ENCODE results near the gene LARP1B. TPM values are rescaled to one million over a fixed set of nuclear protein-coding genes. Genes with fewer than 3 reads are reported as not detected.
"Not testable (repeated sequence)": the region's sequence is repeated elsewhere in the genome, so short reads cannot be mapped to it uniquely, and the experiment has no call there.

LARP1B gene
- total RNA-seq, 2 experiments from 2014 or later: 16.5 to 21.0 TPM

DNA sequence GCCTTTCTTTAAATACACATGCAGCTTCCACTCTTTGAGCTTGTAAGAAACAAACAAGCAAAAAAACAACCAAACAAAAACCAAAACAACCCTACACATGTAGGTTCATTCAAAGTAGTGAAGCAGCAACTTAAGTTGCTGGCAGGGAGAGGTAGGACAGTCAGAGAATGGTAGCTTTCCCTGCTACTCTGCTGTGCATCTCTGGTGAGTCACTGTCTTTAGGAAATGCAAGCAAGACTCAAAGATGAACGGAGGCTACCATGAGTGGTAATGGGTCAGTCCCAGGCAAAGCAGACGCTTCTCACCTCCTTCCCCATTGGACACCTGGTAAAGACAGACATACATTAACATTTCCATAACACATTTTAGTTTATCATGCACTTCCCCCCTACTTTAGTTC lies 183.3 kb downstream of the LARP1B start:
- H3K36me3 ChIP-seq (ENCODE audit: insufficient read depth, low read length): no peaks in the 10 kb centered on the region
- TF ChIP-seq, protein P1, sequence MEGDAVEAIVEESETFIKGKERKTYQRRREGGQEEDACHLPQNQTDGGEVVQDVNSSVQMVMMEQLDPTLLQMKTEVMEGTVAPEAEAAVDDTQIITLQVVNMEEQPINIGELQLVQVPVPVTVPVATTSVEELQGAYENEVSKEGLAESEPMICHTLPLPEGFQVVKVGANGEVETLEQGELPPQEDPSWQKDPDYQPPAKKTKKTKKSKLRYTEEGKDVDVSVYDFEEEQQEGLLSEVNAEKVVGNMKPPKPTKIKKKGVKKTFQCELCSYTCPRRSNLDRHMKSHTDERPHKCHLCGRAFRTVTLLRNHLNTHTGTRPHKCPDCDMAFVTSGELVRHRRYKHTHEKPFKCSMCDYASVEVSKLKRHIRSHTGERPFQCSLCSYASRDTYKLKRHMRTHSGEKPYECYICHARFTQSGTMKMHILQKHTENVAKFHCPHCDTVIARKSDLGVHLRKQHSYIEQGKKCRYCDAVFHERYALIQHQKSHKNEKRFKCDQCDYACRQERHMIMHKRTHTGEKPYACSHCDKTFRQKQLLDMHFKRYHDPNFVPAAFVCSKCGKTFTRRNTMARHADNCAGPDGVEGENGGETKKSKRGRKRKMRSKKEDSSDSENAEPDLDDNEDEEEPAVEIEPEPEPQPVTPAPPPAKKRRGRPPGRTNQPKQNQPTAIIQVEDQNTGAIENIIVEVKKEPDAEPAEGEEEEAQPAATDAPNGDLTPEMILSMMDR (conservative IDR thresholded peaks at IDR 0.05; ENCODE audit: low read length): no peak
- no peak for TF ChIP-seq EZH2phosphoT487 (IDR thresholded peaks at IDR 0.05; ENCODE audit: borderline replicate concordance, low read depth, low read length)
- no peaks in the 10 kb centered on the region for H3K4me1 ChIP-seq (ENCODE audit: insufficient read depth, low read length, poor library complexity, severe bottlenecking)
- H3K4me2 ChIP-seq (ENCODE audit: low read length): no peak overlapping the region
- no peak overlapping the region for H2AFZ ChIP-seq (ENCODE audit: low read length)
- intact Hi-C loops (cut with micrococcal nuclease; ENCODE audit: unreplicated experiment): no loop called here
- no peak overlapping the region for H3K27ac ChIP-seq (ENCODE audit: low read depth, low read length, poor library complexity, severe bottlenecking)
- BruUV-seq (replicated peaks): no TSS peak
- H3K79me2 ChIP-seq (ENCODE audit: insufficient read depth, low read depth, low read length): no peaks in the 10 kb centered on the region
- peaks cover 15% of the 10 kb centered on the region for H3K9me3 ChIP-seq (ENCODE audit: low read length)
- ChIA-PET POLR2A (no interaction called here), CTCF (ENCODE audit: unreplicated experiment) (no interaction called here)
- H3K9me2 ChIP-seq (ENCODE audit: insufficient read depth, low read length): no peaks in the 10 kb centered on the region
- no peak overlapping the region for H3K4me3 ChIP-seq (ENCODE audit: low read depth, low read length, poor library complexity, severe bottlenecking)
- no peak for DNase-seq (ENCODE audit: low spot score)
- no peaks in the 10 kb centered on the region for H4K20me1 ChIP-seq (ENCODE audit: insufficient read depth, low read length)

DNA sequence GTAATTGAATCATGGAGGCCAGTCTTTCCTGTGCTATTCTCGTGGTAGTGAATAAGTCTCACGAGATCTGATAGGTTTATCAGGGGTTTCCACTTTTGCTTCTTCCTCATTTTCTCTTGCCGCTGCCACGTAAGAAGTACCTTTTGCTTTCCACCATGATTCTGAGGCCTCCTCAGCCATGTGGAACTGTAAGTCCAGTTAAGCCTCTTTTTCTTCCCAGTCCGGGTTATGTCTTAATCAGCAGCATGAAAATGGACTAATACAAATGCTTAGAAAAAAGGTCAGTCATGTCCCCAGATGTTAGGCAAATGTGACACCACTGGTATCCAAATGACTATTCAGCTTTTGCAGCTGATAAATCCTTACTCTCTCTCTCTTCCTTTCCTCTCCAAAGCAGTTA lies 184.3 kb downstream of the LARP1B start:
- H3K4me1 ChIP-seq (ENCODE audit: insufficient read depth, low read length, poor library complexity, severe bottlenecking); BruUV-seq (replicated peaks); H3K36me3 ChIP-seq (ENCODE audit: insufficient read depth, low read length); CTCF ChIA-PET (ENCODE audit: unreplicated experiment); H4K20me1 ChIP-seq (ENCODE audit: insufficient read depth, low read length); H3K27ac ChIP-seq (ENCODE audit: low read depth, low read length, poor library complexity, severe bottlenecking); DNase-seq (ENCODE audit: low spot score); H3K79me2 ChIP-seq (ENCODE audit: insufficient read depth, low read depth, low read length); H2AFZ ChIP-seq (ENCODE audit: low read length); H3K4me2 ChIP-seq (ENCODE audit: low read length); H3K4me3 ChIP-seq (ENCODE audit: low read depth, low read length, poor library complexity, severe bottlenecking); intact Hi-C loops (cut with micrococcal nuclease; ENCODE audit: unreplicated experiment); H3K9me2 ChIP-seq (ENCODE audit: insufficient read depth, low read length): not testable (repeated sequence)
- peaks cover 19% of the 10 kb centered on the region for H3K9me3 ChIP-seq (ENCODE audit: low read length)
- POLR2A ChIA-PET: interaction anchor here (1.0 kb wide), 1 partner anchor 14 kb away, joined by 5 read pairs; no protein-coding TSS in a partner anchor

DNA sequence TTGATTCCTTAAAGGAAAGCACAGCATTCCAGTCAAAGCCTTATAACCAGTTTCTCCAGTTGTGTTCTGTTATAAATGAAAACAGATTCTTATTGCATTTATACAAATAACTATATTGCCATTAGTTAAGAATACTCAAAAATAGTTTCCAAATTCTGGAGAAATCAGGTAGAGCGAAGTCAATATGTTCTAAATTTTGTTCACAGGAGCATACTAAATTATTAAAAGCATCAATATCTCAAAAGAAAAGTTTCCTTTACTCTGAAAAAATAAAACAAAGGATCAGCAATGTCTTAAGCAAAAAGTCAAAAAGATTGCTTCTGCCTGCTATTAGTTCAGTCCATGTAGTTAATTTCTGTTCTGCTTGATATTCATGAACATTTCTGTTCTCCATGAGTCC lies 186.8 kb downstream of the LARP1B start:
- TF ChIP-seq EZH2phosphoT487 (IDR thresholded peaks at IDR 0.05; ENCODE audit: borderline replicate concordance, low read depth, low read length): no peak
- TF ChIP-seq, protein P1 (conservative IDR thresholded peaks at IDR 0.05; ENCODE audit: low read length): no peak
- Histone ChIP-seq H3K36me3 (ENCODE audit: insufficient read depth, low read length) (no peaks in the 10 kb centered on the region), H3K4me1 (ENCODE audit: insufficient read depth, low read length, poor library complexity, severe bottlenecking) (no peaks in the 10 kb centered on the region), H3K9me3 (ENCODE audit: low read length) (peaks cover 22% of the 10 kb centered on the region), H4K20me1 (ENCODE audit: insufficient read depth, low read length) (no peaks in the 10 kb centered on the region), H3K4me2 (ENCODE audit: low read length) (no peak overlapping the region), H3K4me3 (ENCODE audit: low read depth, low read length, poor library complexity, severe bottlenecking) (no peak overlapping the region), H3K79me2 (ENCODE audit: insufficient read depth, low read depth, low read length) (no peaks in the 10 kb centered on the region), H3K27ac (ENCODE audit: low read depth, low read length, poor library complexity, severe bottlenecking) (no peak overlapping the region), H2AFZ (ENCODE audit: low read length) (no peak overlapping the region), H3K9me2 (ENCODE audit: insufficient read depth, low read length) (no peaks in the 10 kb centered on the region)
- CTCF ChIA-PET (ENCODE audit: unreplicated experiment): no interaction called here
- DNase-seq (ENCODE audit: low spot score): no peak
- POLR2A ChIA-PET: interaction anchor here (0.6 to 0.8 kb wide), 2 partner anchors 266 to 420 kb away, joined by 3 read pairs; no protein-coding TSS in a partner anchor
- no TSS peak for BruUV-seq (replicated peaks)
- intact Hi-C loops (cut with micrococcal nuclease; ENCODE audit: unreplicated experiment): no loop called here

All from OCI-LY7 (cell line).